Cerebellar cortex (tissue), 1 donor: Measurements from ENCODE around the gene MTARC2.

Source experiments
- DNase-seq: peaks from one replicate; pipeline ENCODE4 v3.0.0-alpha.2; 2015; ENCODE audit warnings: low spot score

MTARC2 gene

GRCh38 chr1:220827445-220828178 is 79.5 kb downstream of the MTARC2 start:
- DNase-seq: no peak

GRCh38 chr1:220828179-220828490 is 80.0 kb downstream of the MTARC2 start:
- DNase-seq: no peak

DNA sequence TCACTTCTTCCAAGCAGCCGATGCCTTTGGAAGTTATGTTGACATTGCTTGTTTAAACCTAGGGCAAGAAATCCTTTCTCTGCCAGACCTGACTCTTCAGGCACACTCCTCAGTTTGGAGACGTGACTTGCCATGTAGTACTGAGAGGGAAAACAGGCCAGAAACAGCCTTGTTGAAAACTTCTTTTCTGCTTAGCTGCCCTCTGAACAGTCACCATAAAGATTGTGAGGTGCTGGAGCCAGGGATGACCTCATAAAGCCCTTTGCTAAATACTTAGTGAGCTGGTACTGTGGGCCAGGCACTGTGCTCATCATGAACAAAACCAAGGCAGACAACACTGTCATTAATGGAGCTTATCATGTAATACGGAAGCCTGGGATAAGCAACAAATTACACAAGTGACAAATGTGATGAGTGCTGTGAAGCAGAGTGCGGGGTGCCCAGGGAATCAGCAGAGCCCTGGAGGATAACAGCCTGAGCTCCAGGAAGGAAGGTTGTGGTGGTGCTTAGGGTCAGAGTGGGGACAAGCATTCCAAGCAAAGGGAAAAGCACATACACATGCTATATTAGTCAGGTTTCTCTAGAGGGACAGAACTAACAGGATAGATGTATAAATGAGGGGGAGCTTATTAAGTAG is 80.9 kb downstream of the MTARC2 start:
- no peak for DNase-seq

DNA sequence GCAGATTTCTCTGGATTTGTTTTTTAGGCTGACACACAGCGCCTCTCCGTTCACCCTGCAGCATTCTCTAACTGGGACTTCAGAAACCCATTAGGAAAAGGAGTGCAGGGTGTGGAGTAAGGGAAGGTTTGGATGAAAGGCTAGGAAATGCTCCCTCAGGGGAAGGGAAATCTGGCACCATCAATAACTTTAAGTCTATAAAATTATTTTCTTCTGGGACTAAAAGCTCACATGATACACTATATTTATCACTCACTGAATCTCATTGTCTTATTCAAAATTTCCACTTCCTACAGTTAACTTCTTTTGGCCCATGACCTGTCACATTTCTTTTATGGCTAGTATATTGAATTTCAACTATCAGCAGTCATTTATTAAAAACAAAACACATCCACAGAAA is 85.3 kb downstream of the MTARC2 start:
- DNase-seq: no peak
